Measurements from ENCODE around the gene JAKMIP3. TPM values are rescaled to one million over a fixed set of nuclear protein-coding genes. Genes with fewer than 3 reads are reported as not detected.

The JAKMIP3 gene
- total and polyA plus RNA-seq, 2 donors (not counting 1 experiment from before 2014, with no cell fraction given) = 0.17 to 0.21 TPM

DNA sequence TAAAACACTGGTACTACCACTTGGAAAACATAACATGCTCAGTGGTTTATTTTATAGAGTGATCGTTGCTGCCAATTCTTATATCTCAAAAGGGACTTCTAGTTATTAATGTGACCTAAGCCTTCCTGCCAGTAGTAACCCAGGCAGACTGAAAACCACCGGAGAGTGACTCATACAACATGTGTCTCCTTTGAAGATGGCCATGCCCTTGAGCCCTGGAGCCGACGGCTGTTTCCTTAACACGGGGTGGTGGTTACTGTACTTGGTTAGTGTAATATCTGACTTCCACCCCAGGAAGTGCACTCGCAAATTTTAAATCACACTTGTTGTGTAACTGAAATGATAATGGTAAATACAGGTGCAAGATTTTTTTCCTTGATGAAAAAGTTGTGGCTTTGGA, 30.5 kb downstream of the JAKMIP3 start:
- Mint-ChIP-seq H3K4me1 (no peaks in the 10 kb centered on the region), H3K27me3 (peaks cover 21% of the 10 kb centered on the region), H3K9me3 (ENCODE audit: insufficient read depth) (no peaks in the 10 kb centered on the region), H3K4me3 (no peak overlapping the region), H3K27ac (no peak overlapping the region)
- Histone ChIP-seq H3K4me1 (ENCODE audit: control insufficient read depth in 2 of 2, insufficient read depth in 2 of 2, low read length in 2 of 2) (no peaks in the 10 kb centered on the region), H3K36me3 (replicated peaks in 1 of 2; ENCODE audit: control extremely low read depth in 1 of 2, control insufficient read depth in 1 of 2, extremely low read depth in 1 of 2, insufficient read depth in 2 of 2, low read length in 1 of 2) (no peaks in the 10 kb centered on the region), H3K27ac (ENCODE audit: low read length in 2 of 2) (no peak overlapping the region), H3K4me2 (replicated peaks; ENCODE audit: low read depth, low read length, poor library complexity, severe bottlenecking) (no peak overlapping the region), H3K9ac (ENCODE audit: low read length) (no peak overlapping the region), H3K4me3 (ENCODE audit: control extremely low read depth in 1 of 5, extremely low read depth in 1 of 5, insufficient read depth in 1 of 5, low read depth in 2 of 5, low read length in 4 of 5) (no peak overlapping the region), H2AFZ (ENCODE audit: insufficient read depth, low read depth, low read length, poor library complexity, severe bottlenecking) (no peak overlapping the region), H3K79me2 (ENCODE audit: control insufficient read depth, insufficient read depth, low read length) (no peaks in the 10 kb centered on the region), H3K9me3 (ENCODE audit: control extremely low read depth in 1 of 3, control insufficient read depth in 2 of 3, insufficient read depth in 1 of 3, low read length in 2 of 3) (peaks cover 0 to 14% (median 0%) of the 10 kb centered on the region in 3 donors), H3K27me3 (replicated peaks in 1 of 4; ENCODE audit: control extremely low read depth in 1 of 4, control insufficient read depth in 3 of 4, insufficient read depth in 4 of 4, low read length in 3 of 4) (peaks cover 0 to 4% (median 0%) of the 10 kb centered on the region in 4 experiments), H4K20me1 (ENCODE audit: control insufficient read depth, insufficient read depth, low read length, poor library complexity, severe bottlenecking) (no peaks in the 10 kb centered on the region)
- ChIA-PET POLR2A (no interaction called here), CTCF (no interaction called here)
- TF ChIP-seq, protein P1, sequence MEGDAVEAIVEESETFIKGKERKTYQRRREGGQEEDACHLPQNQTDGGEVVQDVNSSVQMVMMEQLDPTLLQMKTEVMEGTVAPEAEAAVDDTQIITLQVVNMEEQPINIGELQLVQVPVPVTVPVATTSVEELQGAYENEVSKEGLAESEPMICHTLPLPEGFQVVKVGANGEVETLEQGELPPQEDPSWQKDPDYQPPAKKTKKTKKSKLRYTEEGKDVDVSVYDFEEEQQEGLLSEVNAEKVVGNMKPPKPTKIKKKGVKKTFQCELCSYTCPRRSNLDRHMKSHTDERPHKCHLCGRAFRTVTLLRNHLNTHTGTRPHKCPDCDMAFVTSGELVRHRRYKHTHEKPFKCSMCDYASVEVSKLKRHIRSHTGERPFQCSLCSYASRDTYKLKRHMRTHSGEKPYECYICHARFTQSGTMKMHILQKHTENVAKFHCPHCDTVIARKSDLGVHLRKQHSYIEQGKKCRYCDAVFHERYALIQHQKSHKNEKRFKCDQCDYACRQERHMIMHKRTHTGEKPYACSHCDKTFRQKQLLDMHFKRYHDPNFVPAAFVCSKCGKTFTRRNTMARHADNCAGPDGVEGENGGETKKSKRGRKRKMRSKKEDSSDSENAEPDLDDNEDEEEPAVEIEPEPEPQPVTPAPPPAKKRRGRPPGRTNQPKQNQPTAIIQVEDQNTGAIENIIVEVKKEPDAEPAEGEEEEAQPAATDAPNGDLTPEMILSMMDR (IDR thresholded peaks at IDR 0.05) = no peak
- no peak for TF ChIP-seq EZH2 (IDR thresholded peaks at IDR 0.05; ENCODE audit: borderline replicate concordance, insufficient read depth, low read depth, low read length, poor library complexity, severe bottlenecking)
- intact Hi-C loops (cut with micrococcal nuclease) = no loop called here
- ATAC-seq (ENCODE audit: low read depth) (no peak), DNase-seq (no peak)
- 65% methylated on average over 5 of the region's 6 CpGs for WGBS (ENCODE audit: insufficient coverage)

DNA sequence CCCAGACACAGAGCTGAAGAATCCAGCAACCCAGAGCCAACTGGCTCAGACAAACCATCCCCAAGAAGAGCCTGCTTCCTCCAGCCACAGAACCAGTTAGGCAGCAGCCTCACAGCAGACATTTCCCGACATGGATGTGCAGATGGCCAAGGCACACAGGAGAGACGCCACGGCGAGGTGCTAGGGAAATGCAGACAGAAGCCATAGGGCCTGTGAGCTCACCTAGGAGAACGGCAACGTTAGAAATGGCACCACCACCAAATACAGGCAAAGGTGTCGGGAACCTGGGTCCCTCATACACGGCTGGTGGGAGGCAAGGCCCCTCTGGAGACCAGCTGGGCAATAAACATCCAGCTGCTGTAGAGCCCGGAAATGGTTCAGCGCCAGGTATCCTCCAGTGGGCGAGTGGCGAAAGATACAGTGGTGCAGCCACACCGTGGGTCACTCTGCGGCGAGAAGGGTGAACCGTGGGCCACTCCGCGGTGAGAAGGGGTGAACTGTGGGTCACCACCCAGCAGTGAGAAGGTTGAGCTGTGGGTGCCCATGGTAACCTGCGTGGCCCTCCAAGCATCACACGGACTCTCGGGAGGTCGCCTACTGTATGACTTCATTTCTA, 31.2 kb downstream of the JAKMIP3 start:
- ChIA-PET CTCF (no interaction called here), POLR2A (no interaction called here)
- no peak overlapping the region for H2AFZ ChIP-seq (ENCODE audit: insufficient read depth, low read depth, low read length, poor library complexity, severe bottlenecking)
- no peak overlapping the region for H3K9ac ChIP-seq (ENCODE audit: low read length)
- H3K4me1 ChIP-seq (ENCODE audit: control insufficient read depth in 2 of 2, insufficient read depth in 2 of 2, low read length in 2 of 2) = no peaks in the 10 kb centered on the region
- H3K27me3 ChIP-seq (replicated peaks in 1 of 4; ENCODE audit: control extremely low read depth in 1 of 4, control insufficient read depth in 3 of 4, insufficient read depth in 4 of 4, low read length in 3 of 4) = peaks cover 0 to 4% (median 0%) of the 10 kb centered on the region in 4 experiments
- H3K27me3 Mint-ChIP-seq = peaks cover 25% of the 10 kb centered on the region
- no peaks in the 10 kb centered on the region for H3K79me2 ChIP-seq (ENCODE audit: control insufficient read depth, insufficient read depth, low read length)
- H3K27ac Mint-ChIP-seq = no peak overlapping the region
- H4K20me1 ChIP-seq (ENCODE audit: control insufficient read depth, insufficient read depth, low read length, poor library complexity, severe bottlenecking) = no peaks in the 10 kb centered on the region
- TF ChIP-seq, protein P1 (IDR thresholded peaks at IDR 0.05) = no peak
- no peak for TF ChIP-seq EZH2 (IDR thresholded peaks at IDR 0.05; ENCODE audit: borderline replicate concordance, insufficient read depth, low read depth, low read length, poor library complexity, severe bottlenecking)
- H3K4me3 Mint-ChIP-seq = no peak overlapping the region
- H3K4me3 ChIP-seq (ENCODE audit: control extremely low read depth in 1 of 5, extremely low read depth in 1 of 5, insufficient read depth in 1 of 5, low read depth in 2 of 5, low read length in 4 of 5) = no peak overlapping the region
- H3K9me3 Mint-ChIP-seq (ENCODE audit: insufficient read depth) = no peaks in the 10 kb centered on the region
- H3K4me2 ChIP-seq (replicated peaks; ENCODE audit: low read depth, low read length, poor library complexity, severe bottlenecking) = no peak overlapping the region
- no peaks in the 10 kb centered on the region for H3K36me3 ChIP-seq (replicated peaks in 1 of 2; ENCODE audit: control extremely low read depth in 1 of 2, control insufficient read depth in 1 of 2, extremely low read depth in 1 of 2, insufficient read depth in 2 of 2, low read length in 1 of 2)
- WGBS (ENCODE audit: insufficient coverage) = 89% methylated on average over 18 of the region's 22 CpGs
- no peak overlapping the region for H3K27ac ChIP-seq (ENCODE audit: low read length in 2 of 2)
- no peaks in the 10 kb centered on the region for H3K4me1 Mint-ChIP-seq
- DNase-seq (no peak), ATAC-seq (ENCODE audit: low read depth) (no peak)
- intact Hi-C loops (cut with micrococcal nuclease) = no loop called here
- H3K9me3 ChIP-seq (ENCODE audit: control extremely low read depth in 1 of 3, control insufficient read depth in 2 of 3, insufficient read depth in 1 of 3, low read length in 2 of 3) = peaks cover 0 to 14% (median 0%) of the 10 kb centered on the region in 3 donors
